ENCODE data around the gene KCNJ4. TPM values are rescaled to one million over a fixed set of nuclear protein-coding genes. Genes with fewer than 3 reads are reported as not detected.
"Not testable (repeated sequence)": the region's sequence is repeated elsewhere in the genome, so short reads cannot be mapped to it uniquely, and the experiment has no call there.

The KCNJ4 gene
- total RNA-seq, 4 donors from 2014 or later = not detected

DNA sequence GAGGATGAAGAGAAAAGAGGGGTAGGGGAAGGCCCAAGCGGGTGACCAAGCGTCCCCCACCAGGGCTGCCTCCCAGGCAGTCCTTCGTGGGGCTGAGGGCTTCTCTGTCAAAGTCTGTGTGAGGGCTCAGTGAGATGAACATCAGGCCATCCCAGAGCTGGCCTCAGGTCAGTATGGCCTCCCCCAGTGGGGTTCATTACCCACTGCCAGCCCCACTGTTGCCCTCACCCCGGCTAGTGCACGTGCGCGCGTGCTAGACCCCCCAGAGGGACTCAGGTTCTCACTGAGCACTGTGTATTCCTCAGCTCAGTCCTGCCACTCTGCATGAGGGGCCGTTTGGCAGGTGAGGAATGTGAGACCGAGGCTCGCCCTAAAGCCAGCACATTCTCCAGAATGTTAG is 16.2 kb upstream of the KCNJ4 start:
- intact Hi-C loops (cut with DNase I; ENCODE audit: low total_unique reads) = no loop called here
- Histone ChIP-seq H3K27me3 (peaks cover 13% of the 10 kb centered on the region), H3K36me3 (no peaks in the 10 kb centered on the region), H3K4me1 (peaks cover 0 to 18% (median 14%) of the 10 kb centered on the region in 4 donors), H3K27ac (no peak overlapping the region), H3K4me3 (no peak overlapping the region), H3K9me3 (no peaks in the 10 kb centered on the region)
- 88% methylated on average over 11 of the region's 11 CpGs; no CpG with 5 or more reads in 1 of the 2 donors for WGBS, 2 donors (ENCODE audit: low coverage in 1 of 2)
- TF ChIP-seq EP300 (IDR thresholded peaks at IDR 0.05; ENCODE audit: low read depth) (no peak), POLR2AphosphoS5 (IDR thresholded peaks at IDR 0.05) (no peak), POLR2A (IDR thresholded peaks at IDR 0.05) (no peak)
- TF ChIP-seq, protein P1, sequence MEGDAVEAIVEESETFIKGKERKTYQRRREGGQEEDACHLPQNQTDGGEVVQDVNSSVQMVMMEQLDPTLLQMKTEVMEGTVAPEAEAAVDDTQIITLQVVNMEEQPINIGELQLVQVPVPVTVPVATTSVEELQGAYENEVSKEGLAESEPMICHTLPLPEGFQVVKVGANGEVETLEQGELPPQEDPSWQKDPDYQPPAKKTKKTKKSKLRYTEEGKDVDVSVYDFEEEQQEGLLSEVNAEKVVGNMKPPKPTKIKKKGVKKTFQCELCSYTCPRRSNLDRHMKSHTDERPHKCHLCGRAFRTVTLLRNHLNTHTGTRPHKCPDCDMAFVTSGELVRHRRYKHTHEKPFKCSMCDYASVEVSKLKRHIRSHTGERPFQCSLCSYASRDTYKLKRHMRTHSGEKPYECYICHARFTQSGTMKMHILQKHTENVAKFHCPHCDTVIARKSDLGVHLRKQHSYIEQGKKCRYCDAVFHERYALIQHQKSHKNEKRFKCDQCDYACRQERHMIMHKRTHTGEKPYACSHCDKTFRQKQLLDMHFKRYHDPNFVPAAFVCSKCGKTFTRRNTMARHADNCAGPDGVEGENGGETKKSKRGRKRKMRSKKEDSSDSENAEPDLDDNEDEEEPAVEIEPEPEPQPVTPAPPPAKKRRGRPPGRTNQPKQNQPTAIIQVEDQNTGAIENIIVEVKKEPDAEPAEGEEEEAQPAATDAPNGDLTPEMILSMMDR (IDR thresholded peaks at IDR 0.05) = no peak
- in situ Hi-C loops (cut with MboI; ENCODE audit: low pct_ligation_motif_present in 1 of 4, low pct_unique_long_range_greater_than_20kb in 1 of 4, low sequenced_read_pairs in 3 of 4) = no loop called here
- no peak for DNase-seq

DNA sequence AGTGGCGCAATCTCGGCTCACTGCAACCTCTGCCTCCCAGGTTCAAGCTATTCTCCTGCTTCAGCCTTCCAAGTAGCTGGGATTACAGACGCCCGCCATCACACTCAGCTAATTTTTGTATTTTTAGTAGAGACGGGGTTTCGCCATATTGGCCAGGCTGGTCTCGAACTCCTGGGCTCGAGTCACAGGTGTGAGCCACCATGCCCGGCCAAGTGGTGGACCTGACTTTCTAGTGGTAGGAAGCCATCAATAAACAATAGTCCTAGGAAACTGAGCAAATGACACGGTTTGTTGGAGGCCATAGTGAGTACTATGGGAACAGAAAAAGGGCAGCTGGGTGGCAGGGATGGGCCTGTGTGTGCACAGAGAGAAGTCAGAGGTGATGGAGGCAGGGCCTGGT is 15.2 kb upstream of the KCNJ4 start:
- intact Hi-C loops (cut with DNase I; ENCODE audit: low total_unique reads); H3K4me3 ChIP-seq; H3K27ac ChIP-seq; H3K36me3 ChIP-seq; DNase-seq; in situ Hi-C loops (cut with MboI; ENCODE audit: low pct_ligation_motif_present in 1 of 4, low pct_unique_long_range_greater_than_20kb in 1 of 4, low sequenced_read_pairs in 3 of 4); H3K9me3 ChIP-seq: not testable (repeated sequence)
- peaks cover 0 to 18% (median 14%) of the 10 kb centered on the region in 4 donors for H3K4me1 ChIP-seq
- H3K27me3 ChIP-seq = peaks cover 21% of the 10 kb centered on the region
- WGBS, 2 donors (ENCODE audit: low coverage in 1 of 2) = 93 to 100% methylated on average over 4 to 10 of the region's 10 CpGs

DNA sequence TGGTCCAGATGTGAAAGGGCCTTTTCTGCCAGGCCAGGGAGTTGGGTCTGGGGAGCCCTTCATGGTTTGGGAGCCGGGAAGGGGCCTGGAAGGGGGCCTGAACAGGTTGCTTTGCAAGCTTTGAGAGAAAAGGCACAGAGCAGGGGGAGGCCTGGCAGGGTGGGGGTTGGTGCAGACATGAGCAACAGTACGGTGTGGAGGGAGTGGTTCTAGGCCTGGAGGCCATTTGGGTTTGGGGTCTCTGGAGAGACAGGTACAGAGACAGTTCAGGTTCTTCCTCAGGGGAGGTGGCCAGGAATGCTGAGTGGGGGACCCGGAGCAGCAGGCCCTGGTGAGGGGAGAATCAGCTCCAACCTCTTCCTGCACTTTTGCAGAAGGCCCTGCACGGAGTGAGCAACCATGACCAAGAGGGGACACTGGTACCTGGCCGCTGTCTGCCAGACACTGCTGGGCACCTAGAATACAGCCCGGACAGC is 14.3 kb upstream of the KCNJ4 start:
- H3K27ac ChIP-seq = no peak overlapping the region
- H3K9me3 ChIP-seq = no peaks in the 10 kb centered on the region
- intact Hi-C loops (cut with DNase I; ENCODE audit: low total_unique reads) (no loop called here), in situ Hi-C loops (cut with MboI; ENCODE audit: low pct_ligation_motif_present in 1 of 4, low pct_unique_long_range_greater_than_20kb in 1 of 4, low sequenced_read_pairs in 3 of 4) (no loop called here)
- H3K36me3 ChIP-seq = no peaks in the 10 kb centered on the region
- peaks cover 22% of the 10 kb centered on the region for H3K27me3 ChIP-seq
- no peak for DNase-seq
- WGBS, 2 donors (ENCODE audit: low coverage in 1 of 2) = 94 to 95% methylated on average over 3 to 6 of the region's 6 CpGs
- H3K4me3 ChIP-seq = no peak overlapping the region
- peaks cover 0 to 18% (median 14%) of the 10 kb centered on the region in 4 donors for H3K4me1 ChIP-seq
- TF ChIP-seq POLR2A (IDR thresholded peaks at IDR 0.05) (no peak), EP300 (IDR thresholded peaks at IDR 0.05; ENCODE audit: low read depth) (no peak), POLR2AphosphoS5 (IDR thresholded peaks at IDR 0.05) (no peak)
- TF ChIP-seq, protein P1 (IDR thresholded peaks at IDR 0.05) = no peak

DNA sequence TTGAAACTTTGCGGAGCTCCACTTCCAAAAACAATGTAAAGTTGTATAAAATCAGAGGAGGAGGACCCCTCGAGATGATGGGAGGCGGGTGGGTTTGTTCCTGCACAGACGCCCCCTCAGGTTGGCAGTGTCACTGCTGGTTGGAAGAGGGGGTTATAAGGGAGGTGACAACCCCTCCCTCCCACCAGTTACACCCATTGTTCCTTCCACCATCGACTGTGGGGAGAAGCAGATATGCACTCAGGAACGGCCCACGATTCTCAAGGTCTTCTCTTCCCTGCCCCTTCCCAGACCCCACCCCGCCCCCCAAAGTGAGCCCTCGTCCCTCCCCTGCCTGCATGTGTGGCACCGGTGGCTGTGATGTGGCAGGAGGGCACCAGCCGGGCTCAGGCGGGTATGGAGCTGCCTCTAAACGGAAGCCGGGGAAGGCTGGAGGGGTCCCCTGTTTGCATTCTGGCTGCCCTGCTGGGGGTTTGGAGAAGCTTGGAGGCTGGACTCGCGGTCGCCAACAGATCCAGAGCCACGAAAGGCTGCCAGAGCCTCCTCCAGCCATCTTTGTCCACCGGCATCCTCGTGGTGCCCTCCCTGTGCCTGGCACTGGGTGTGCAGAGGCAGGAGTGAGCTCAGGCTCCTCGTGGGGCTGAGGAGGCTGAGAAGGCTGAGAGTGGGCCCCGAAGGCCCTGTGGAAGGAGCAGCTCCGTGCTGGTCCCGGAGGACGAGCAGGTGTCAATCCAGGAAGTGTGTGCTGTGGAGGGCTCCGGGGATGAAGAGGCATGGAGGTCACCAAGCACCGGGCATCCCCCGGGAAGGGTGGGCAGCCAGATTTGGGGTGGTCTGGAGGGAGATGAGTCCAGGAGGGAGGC is 13.7 kb upstream of the KCNJ4 start:
- Histone ChIP-seq H3K4me1 (peaks cover 0 to 18% (median 14%) of the 10 kb centered on the region in 4 donors), H3K27me3 (peaks cover 29% of the 10 kb centered on the region), H3K4me3 (peak overlapping the region; percentile 28 to 60 (median 49)), H3K9me3 (no peaks in the 10 kb centered on the region), H3K27ac (peak overlapping the region in 3 of 4 donors; percentile 45 to 66 (median 62)), H3K36me3 (no peaks in the 10 kb centered on the region)
- WGBS, 2 donors (ENCODE audit: low coverage in 1 of 2) = 66% methylated on average over 24 of the region's 28 CpGs; no CpG with 5 or more reads in 1 of the 2 donors
- intact Hi-C loops (cut with DNase I; ENCODE audit: low total_unique reads) = no loop called here
- TF ChIP-seq POLR2A (IDR thresholded peaks at IDR 0.05) = no peak
- TF ChIP-seq, protein P1 (IDR thresholded peaks at IDR 0.05) = peak in 3 of 5 experiments; percentile 12 to 26 (median 18)
- DNase-seq = no peak
- in situ Hi-C loops (cut with MboI; ENCODE audit: low pct_ligation_motif_present in 1 of 4, low pct_unique_long_range_greater_than_20kb in 1 of 4, low sequenced_read_pairs in 3 of 4) = no loop called here
